Right lobe of liver (tissue), 6 donors: ENCODE measurements around the gene DBN1. TPM values are rescaled to one million over a fixed set of nuclear protein-coding genes. Genes with fewer than 3 reads are reported as not detected.

ENCODE experiments used
- ATAC-seq, 4 donors: fragments of 200-7000 bp; cut with Tn5 transposase; one replicate each; pipeline ENCODE4 v1.9.1; 2020; ENCODE audit warnings: mild to moderate bottlenecking in 4 of 4, moderate library complexity in 4 of 4
- DNase-seq, 3 donors: peaks; one replicate each; pipeline ENCODE4 v3.0.0-alpha.2; 2020
- H3K27ac ChIP-seq, 3 donors: fragments of 200-600 bp; one replicate each; pipeline ENCODE4 v1.8.0; 2022
- H3K27me3 ChIP-seq, 2 donors: fragments of 200-600 bp; one replicate each; pipeline ENCODE4 v1.8.0; 2022
- H3K36me3 ChIP-seq, 4 donors: fragments of 200-600 bp; sonication (generic) in 1 of 4; one replicate each; pipeline versions ENCODE4 v1.5.1 to v1.8.0; 2017 to 2022; ENCODE audit warnings: control low read depth in 1 of 4
- H3K4me1 ChIP-seq, 4 donors: fragments of 200-600 bp; sonication (generic) in 1 of 4; one replicate each; pipeline versions ENCODE4 v1.5.1 to v1.8.0; 2017 to 2022; ENCODE audit warnings: control low read depth in 1 of 4
- H3K4me3 ChIP-seq, 3 donors: fragments of 200-600 bp; one replicate each; pipeline ENCODE4 v1.8.0; 2022
- H3K9me3 ChIP-seq, 4 donors: fragments of 200-600 bp; sonication (generic) in 1 of 4; one replicate each; pipeline versions ENCODE4 v1.5.1 to v1.8.0; 2017 to 2022; ENCODE audit warnings: control low read depth in 1 of 4
- POLR2A ChIP-seq: fragments of 450-650 bp; IDR thresholded peaks from one replicate; pipeline ENCODE4 v1.6.1; 2017; ENCODE audit warnings: antibody characterized with exemption, mild to moderate bottlenecking
- WGBS: methylation state at CpG from one replicate; pipeline ENCODE4 v1.1.6; 2018; ENCODE audit warnings: low coverage, low lambda C conversion rate; ENCODE audit not compliant: insufficient coverage; ENCODE audit errors: missing lambda C conversion rate; 5-methylcytosine and 5-hydroxymethylcytosine counted together
- intact Hi-C, 2 donors: fragments of 100-400 bp; cut with DNase I; formaldehyde crosslinking; loops; one replicate each; pipeline versions ENCODE4 v1.11.2 to v1.14.1; 2022
- total RNA-seq, 6 experiments: library from RNA; depleted of rRNA in 2 of 6; stranded (reverse); fragments of >200 nt in 2 of 6; fragmentation: NEBNext Ultra II Directional in 3 of 6; extraction: Animal tissue kit (Norgen Biotek cat#: 25700) in 3 of 6; gene quantifications; one replicate each; pipeline versions ENCODE4 v1.1.0 to v1.2.4, GENCODE V29; 2016 to 2023
- TF ChIP-seq, protein P1 (sequence below), 4 donors: fragments of 200-600 bp in 3 of 4; fragments of 450-650 bp in 1 of 4; IDR thresholded peaks; one replicate each; pipeline versions ENCODE4 v1.5.1 to v1.8.0; 2016 to 2022; ENCODE audit warnings: antibody characterized with exemption in 4 of 4, mild to moderate bottlenecking in 2 of 4
- donor health status: DM: no; HTN: yes; CAD: no.
- donor health status: DM: no; HTN: no; CAD: no.
- donor health status: DM: no; HTN: no; CAD: no.
- donor health status: DM: no; HTN: yes; CAD: no.
- donor health status: DM: no; HTN: yes; CAD: no.

The DBN1 gene
- total RNA-seq, 6 experiments from 2014 or later: 1.1 to 4.6 (median 3.1) TPM

DNA sequence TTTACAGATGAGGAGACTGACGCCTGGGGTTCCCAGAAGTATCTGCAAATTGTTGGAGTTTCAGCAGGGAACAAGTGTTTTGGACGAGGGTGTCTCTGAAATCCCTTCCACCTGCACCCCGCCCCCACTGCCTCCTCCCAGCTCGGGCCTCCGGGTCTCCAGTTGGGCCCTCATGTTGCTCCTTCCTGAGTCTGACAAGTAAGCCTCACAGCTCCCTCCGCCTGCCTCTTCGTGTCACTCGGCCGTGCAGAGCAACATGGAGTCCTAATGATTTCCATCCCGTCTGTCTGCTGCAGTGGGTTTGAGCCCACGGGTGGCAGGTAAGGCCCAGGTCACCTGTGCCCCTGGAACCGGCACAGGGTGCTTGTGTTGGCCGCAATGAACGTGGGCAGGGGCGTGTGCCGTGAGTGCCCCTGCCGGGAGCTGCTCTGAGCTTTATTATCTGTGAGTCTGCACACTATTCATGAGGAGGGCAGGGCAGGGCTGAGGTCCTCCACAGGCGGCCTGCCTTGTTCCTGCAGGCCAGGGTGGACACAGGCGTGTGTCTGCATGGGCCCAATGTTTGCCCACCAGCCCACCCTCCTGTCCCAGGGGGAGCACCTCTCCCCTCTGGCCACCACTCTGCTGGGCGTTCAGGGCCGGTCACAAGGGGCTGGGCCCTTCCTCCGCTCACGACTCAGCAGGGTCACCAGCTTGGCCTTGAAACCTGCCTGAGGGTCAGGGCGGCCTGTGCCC lies 30.1 kb upstream of the DBN1 start:
- TF ChIP-seq POLR2A: no peak
- TF ChIP-seq, protein P1, sequence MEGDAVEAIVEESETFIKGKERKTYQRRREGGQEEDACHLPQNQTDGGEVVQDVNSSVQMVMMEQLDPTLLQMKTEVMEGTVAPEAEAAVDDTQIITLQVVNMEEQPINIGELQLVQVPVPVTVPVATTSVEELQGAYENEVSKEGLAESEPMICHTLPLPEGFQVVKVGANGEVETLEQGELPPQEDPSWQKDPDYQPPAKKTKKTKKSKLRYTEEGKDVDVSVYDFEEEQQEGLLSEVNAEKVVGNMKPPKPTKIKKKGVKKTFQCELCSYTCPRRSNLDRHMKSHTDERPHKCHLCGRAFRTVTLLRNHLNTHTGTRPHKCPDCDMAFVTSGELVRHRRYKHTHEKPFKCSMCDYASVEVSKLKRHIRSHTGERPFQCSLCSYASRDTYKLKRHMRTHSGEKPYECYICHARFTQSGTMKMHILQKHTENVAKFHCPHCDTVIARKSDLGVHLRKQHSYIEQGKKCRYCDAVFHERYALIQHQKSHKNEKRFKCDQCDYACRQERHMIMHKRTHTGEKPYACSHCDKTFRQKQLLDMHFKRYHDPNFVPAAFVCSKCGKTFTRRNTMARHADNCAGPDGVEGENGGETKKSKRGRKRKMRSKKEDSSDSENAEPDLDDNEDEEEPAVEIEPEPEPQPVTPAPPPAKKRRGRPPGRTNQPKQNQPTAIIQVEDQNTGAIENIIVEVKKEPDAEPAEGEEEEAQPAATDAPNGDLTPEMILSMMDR (IDR thresholded peaks at IDR 0.05): no peak
- H3K4me3 ChIP-seq: no peak overlapping the region
- H3K4me1 ChIP-seq: no peaks in the 10 kb centered on the region
- no peak for DNase-seq
- H3K9me3 ChIP-seq: no peaks in the 10 kb centered on the region
- ATAC-seq: no peak
- intact Hi-C loops: loop anchor here in 1 of 2 donors (5.0 kb wide), 1 partner anchor 111 kb away; no protein-coding TSS in a partner anchor
- no peak overlapping the region for H3K27ac ChIP-seq
- no peaks in the 10 kb centered on the region for H3K27me3 ChIP-seq
- no peaks in the 10 kb centered on the region for H3K36me3 ChIP-seq
- WGBS: 55% methylated on average over 7 of the region's 24 CpGs

DNA sequence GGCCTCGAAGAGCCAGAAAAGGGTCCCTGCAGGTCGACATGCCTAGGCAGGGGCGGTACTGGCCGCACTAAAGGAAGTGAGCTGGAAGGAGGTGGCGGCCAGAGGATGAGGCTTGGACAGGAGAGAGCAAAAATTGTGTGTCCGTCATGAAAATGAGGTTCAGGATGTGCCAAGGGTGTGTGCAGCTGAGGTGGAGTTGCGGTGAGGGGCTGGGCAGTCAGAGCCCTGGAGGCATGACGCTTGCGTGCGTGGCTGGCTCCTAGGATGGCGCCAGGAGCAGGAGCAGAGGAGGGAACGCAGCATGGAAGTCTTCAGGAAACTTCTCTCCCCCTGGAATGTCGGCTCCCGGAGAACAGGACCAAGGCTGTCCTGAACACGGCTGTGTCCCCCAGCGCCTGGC lies 29.5 kb upstream of the DBN1 start:
- Histone ChIP-seq H3K4me3 (no peak overlapping the region), H3K4me1 (no peaks in the 10 kb centered on the region), H3K36me3 (no peaks in the 10 kb centered on the region), H3K27ac (no peak overlapping the region), H3K27me3 (no peaks in the 10 kb centered on the region), H3K9me3 (no peaks in the 10 kb centered on the region)
- no peak for TF ChIP-seq POLR2A
- TF ChIP-seq, protein P1 (IDR thresholded peaks at IDR 0.05): no peak
- no peak for ATAC-seq
- 70% methylated on average over 9 of the region's 16 CpGs for WGBS
- DNase-seq: no peak
- intact Hi-C loops: loop anchor here in 1 of 2 donors (5.0 kb wide), 1 partner anchor 111 kb away; no protein-coding TSS in a partner anchor

DNA sequence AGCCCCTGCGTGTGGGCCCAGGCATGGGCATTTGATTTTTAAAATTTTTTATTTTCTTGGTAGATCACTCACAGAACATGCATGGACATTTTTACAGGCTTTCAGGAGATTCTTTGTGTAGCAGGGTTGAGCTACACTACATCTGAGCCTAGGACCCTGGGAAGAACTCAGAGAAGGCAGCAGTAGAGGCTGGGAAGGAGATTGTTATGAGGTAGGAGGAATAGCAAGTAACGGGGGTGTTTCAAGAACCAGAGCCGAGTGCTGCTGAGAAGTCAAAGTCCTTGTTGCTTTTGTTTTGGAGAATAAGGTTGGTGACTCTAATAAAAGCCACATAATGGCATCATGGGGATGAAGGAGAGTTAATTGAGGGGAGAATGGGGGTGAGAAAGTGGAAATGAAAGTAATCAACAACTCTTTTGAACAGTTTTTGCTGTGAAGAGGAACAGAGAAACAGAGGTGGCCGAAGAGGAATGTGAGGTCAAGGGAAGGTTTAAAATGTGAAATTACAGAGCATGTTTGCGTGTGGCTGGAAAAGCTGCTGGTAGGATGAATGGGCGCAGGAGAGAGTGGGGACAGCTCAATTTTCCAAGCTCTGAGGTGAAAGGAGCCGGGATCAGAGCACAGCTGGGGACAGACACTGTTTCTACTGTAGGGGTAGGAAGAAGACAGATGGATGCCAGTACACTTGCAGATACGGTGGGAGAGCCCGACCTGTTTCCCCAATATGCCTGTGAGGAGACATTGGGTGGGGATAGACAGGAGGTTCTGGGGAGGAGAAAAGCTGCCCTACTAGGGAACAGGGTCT lies 28.6 kb upstream of the DBN1 start:
- H3K27ac ChIP-seq: no peak overlapping the region

More for the DNA sequence above, 28.6 kb upstream of the DBN1 start:
- Histone ChIP-seq H3K27me3 (no peaks in the 10 kb centered on the region), H3K36me3 (no peaks in the 10 kb centered on the region), H3K4me1 (no peaks in the 10 kb centered on the region), H3K9me3 (no peaks in the 10 kb centered on the region), H3K4me3 (no peak overlapping the region)
- no peak for DNase-seq
- intact Hi-C loops: loop anchor here in 1 of 2 donors (5.0 kb wide), 1 partner anchor 110 kb away; no protein-coding TSS in a partner anchor
- ATAC-seq: no peak
- no peak for TF ChIP-seq POLR2A
- TF ChIP-seq, protein P1 (IDR thresholded peaks at IDR 0.05): no peak
- 59% methylated on average over 9 of the region's 9 CpGs for WGBS
